HepG2 (cell line): ENCODE data around the gene NOL4L. TPM values are rescaled to one million over a fixed set of nuclear protein-coding genes. Genes with fewer than 3 reads are reported as not detected.

Experiments used
- BATF2 ChIP-seq: sonication (generic); formaldehyde crosslinking; IDR thresholded peaks from 2 replicates; pipeline ENCODE4 v1.8.0; 2022; ENCODE audit warnings: mild to moderate bottlenecking, missing genetic modification reagents, moderate library complexity
- CHCHD3 ChIP-seq: sonication (generic); formaldehyde crosslinking; IDR thresholded peaks from 2 replicates; pipeline ENCODE4 v1.8.0; 2022; ENCODE audit warnings: mild to moderate bottlenecking, missing genetic modification reagents, moderate library complexity
- CSRNP2 ChIP-seq: sonication (generic); formaldehyde crosslinking; conservative IDR thresholded peaks from 2 replicates; pipeline ENCODE4 v1.8.0; 2022; ENCODE audit warnings: low read depth, missing genetic modification reagents
- ELF3 ChIP-seq: IDR thresholded peaks from 2 replicates; pipeline ENCODE4 v1.6.1; 2016; ENCODE audit warnings: missing genetic modification reagents, missing compliant biosample characterization
- GFI1 ChIP-seq: sonication (generic); formaldehyde crosslinking; IDR thresholded peaks from 2 replicates; pipeline ENCODE4 v1.5.0; 2020; ENCODE audit warnings: missing genetic modification reagents, mild to moderate bottlenecking, borderline replicate concordance
- GLI4 ChIP-seq: sonication (generic); formaldehyde crosslinking; IDR thresholded peaks from 2 replicates; pipeline ENCODE4 v1.5.1; 2020; ENCODE audit warnings: missing genetic modification reagents, mild to moderate bottlenecking, moderate library complexity, borderline replicate concordance
- IRF2 ChIP-seq: IDR thresholded peaks from 2 replicates; pipeline ENCODE4 v1.6.1; 2018; ENCODE audit warnings: missing genetic modification reagents, missing compliant biosample characterization
- NBN ChIP-seq: fragments of 450-650 bp; conservative IDR thresholded peaks from 2 replicates; pipeline ENCODE4 v1.6.1; 2017
- NRL ChIP-seq: sonication (generic); formaldehyde crosslinking; IDR thresholded peaks from 2 replicates; pipeline ENCODE4 v1.5.0; 2020; ENCODE audit warnings: missing genetic modification reagents, mild to moderate bottlenecking, moderate library complexity, borderline replicate concordance
- RARG ChIP-seq: sonication (generic); formaldehyde crosslinking; IDR thresholded peaks from 2 replicates; pipeline ENCODE4 v1.4.0; 2020; ENCODE audit warnings: low read depth, mild to moderate bottlenecking, missing genetic modification reagents
- REPIN1 ChIP-seq: sonication (generic); formaldehyde crosslinking; IDR thresholded peaks from 2 replicates; pipeline ENCODE4 v1.8.0; 2022; ENCODE audit warnings: missing genetic modification reagents, low read depth, mild to moderate bottlenecking, borderline replicate concordance
- SOX6 ChIP-seq, 2 experiments: fragments of 450-650 bp in 1 of 2; sonication (generic) in 1 of 2; formaldehyde crosslinking in 1 of 2; IDR thresholded peaks; 2 replicates each; pipeline versions ENCODE4 v1.4.0 to v1.6.1; 2017 to 2020; ENCODE audit warnings: antibody characterized with exemption in 1 of 2, mild to moderate bottlenecking in 1 of 2, missing genetic modification reagents in 1 of 2
- SSRP1 ChIP-seq: IDR thresholded peaks from 2 replicates; pipeline ENCODE4 v1.6.1; 2016; ENCODE audit warnings: control low read depth
- YEATS4 ChIP-seq: sonication (generic); formaldehyde crosslinking; IDR thresholded peaks from 2 replicates; pipeline ENCODE4 v1.4.0; 2020; ENCODE audit warnings: missing genetic modification reagents, borderline replicate concordance
- ZFAT ChIP-seq: sonication (generic); formaldehyde crosslinking; conservative IDR thresholded peaks from 2 replicates; pipeline ENCODE4 v1.8.1; 2023; ENCODE audit warnings: missing genetic modification reagents, inconsistent platforms
- ZFP82 ChIP-seq: sonication (generic); formaldehyde crosslinking; IDR thresholded peaks from 2 replicates; pipeline ENCODE4 v1.5.1; 2020; ENCODE audit warnings: mild to moderate bottlenecking, missing genetic modification reagents, borderline replicate concordance
- ZNF343 ChIP-seq: sonication (generic); formaldehyde crosslinking; IDR thresholded peaks from 2 replicates; pipeline ENCODE4 v1.4.0; 2020; ENCODE audit warnings: mild to moderate bottlenecking, missing genetic modification reagents
- ZNF354B ChIP-seq: sonication (generic); formaldehyde crosslinking; IDR thresholded peaks from 2 replicates; pipeline ENCODE4 v1.8.0; 2022; ENCODE audit warnings: mild to moderate bottlenecking, missing genetic modification reagents
- ZNF672 ChIP-seq: sonication (generic); formaldehyde crosslinking; IDR thresholded peaks from 2 replicates; pipeline ENCODE4 v1.8.1; 2022; ENCODE audit warnings: missing genetic modification reagents
- polyA plus RNA-seq, 8 experiments: library from polyadenylated mRNA; depleted of rRNA in 3 of 8; stranded (reverse) in 7 of 8; unstranded in 1 of 8; fragments of >200 nt; fragmentation: Illumina TruSeq in 4 of 8; extraction: Trizol in 4 of 8; gene quantifications; 2 replicates each; pipeline versions ENCODE4 v1.2.1 to v1.2.3, GENCODE V29; 2011 to 2016; ENCODE audit warnings: low read depth in 4 of 8, missing spikeins in 1 of 8, mixed read lengths in 1 of 8; ENCODE audit not compliant: insufficient read depth in 1 of 8
- total RNA-seq, 5 experiments: library from RNA; depleted of rRNA; stranded (reverse); fragments of >200 nt; fragmentation: Illumina TruSeq; extraction: Trizol; gene quantifications; 2 replicates each; pipeline ENCODE4 v1.2.3, GENCODE V29; 2016; ENCODE audit warnings: low read depth in 1 of 5
- TF ChIP-seq, protein P1 (sequence below): sonication (generic); formaldehyde crosslinking; IDR thresholded peaks from 2 replicates; pipeline ENCODE4 v1.8.1; 2023; ENCODE audit warnings: mild to moderate bottlenecking, missing genetic modification reagents
- TF ChIP-seq, protein P2 (sequence below): sonication (generic); formaldehyde crosslinking; IDR thresholded peaks from 2 replicates; pipeline ENCODE4 v1.5.0; 2020; ENCODE audit warnings: missing genetic modification reagents
- TF ChIP-seq, protein P3 (sequence below), 2 experiments: fragments of 450-650 bp in 1 of 2; sonication (generic) in 1 of 2; formaldehyde crosslinking; IDR thresholded peaks; 2 replicates each; pipeline versions ENCODE4 v1.5.0 to v1.8.0; 2020 to 2022; ENCODE audit warnings: mild to moderate bottlenecking in 1 of 2, missing genetic modification reagents in 1 of 2
- TF ChIP-seq, protein P4 (sequence below): IDR thresholded peaks from 2 replicates; pipeline ENCODE4 v1.6.1; 2012; ENCODE audit warnings: low read depth, low read length, improper control_type of control experiment

The NOL4L gene
- total and polyA plus RNA-seq, 2 of the 13 experiments (the other 11 are each of a cell fraction or from before 2014, with no cell fraction given) = 16.6 to 35.4 TPM

GRCh38 chr20:32437391-32438074, 147.6 kb downstream of the NOL4L start (continued):
- TF ChIP-seq, protein P1, sequence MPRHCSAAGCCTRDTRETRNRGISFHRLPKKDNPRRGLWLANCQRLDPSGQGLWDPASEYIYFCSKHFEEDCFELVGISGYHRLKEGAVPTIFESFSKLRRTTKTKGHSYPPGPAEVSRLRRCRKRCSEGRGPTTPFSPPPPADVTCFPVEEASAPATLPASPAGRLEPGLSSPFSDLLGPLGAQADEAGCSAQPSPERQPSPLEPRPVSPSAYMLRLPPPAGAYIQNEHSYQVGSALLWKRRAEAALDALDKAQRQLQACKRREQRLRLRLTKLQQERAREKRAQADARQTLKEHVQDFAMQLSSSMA (CRISPR knock-in tag) = no peak
- TF ChIP-seq ELF3 (CRISPR knock-in tag) = no peak
- TF ChIP-seq REPIN1 = no peak
- no peak for TF ChIP-seq GFI1
- TF ChIP-seq, protein P2, sequence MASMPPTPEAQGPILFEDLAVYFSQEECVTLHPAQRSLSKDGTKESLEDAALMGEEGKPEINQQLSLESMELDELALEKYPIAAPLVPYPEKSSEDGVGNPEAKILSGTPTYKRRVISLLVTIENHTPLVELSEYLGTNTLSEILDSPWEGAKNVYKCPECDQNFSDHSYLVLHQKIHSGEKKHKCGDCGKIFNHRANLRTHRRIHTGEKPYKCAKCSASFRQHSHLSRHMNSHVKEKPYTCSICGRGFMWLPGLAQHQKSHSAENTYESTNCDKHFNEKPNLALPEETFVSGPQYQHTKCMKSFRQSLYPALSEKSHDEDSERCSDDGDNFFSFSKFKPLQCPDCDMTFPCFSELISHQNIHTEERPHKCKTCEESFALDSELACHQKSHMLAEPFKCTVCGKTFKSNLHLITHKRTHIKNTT (CRISPR knock-in tag) = no peak
- TF ChIP-seq ZNF672 (CRISPR knock-in tag) = no peak
- no peak for TF ChIP-seq ZFAT (CRISPR knock-in tag)
- TF ChIP-seq, protein P3, sequence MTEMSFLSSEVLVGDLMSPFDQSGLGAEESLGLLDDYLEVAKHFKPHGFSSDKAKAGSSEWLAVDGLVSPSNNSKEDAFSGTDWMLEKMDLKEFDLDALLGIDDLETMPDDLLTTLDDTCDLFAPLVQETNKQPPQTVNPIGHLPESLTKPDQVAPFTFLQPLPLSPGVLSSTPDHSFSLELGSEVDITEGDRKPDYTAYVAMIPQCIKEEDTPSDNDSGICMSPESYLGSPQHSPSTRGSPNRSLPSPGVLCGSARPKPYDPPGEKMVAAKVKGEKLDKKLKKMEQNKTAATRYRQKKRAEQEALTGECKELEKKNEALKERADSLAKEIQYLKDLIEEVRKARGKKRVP (CRISPR knock-in tag; IDR thresholded peaks at IDR 0.05) = peak in 1 of 2 experiments; percentile 83; a peak in 2 of 4 replicates
- no peak for TF ChIP-seq RARG (CRISPR knock-in tag)
- TF ChIP-seq GLI4 (CRISPR knock-in tag) = no peak
- peak; percentile 60; the same call in 1 of the 2 replicates for TF ChIP-seq CHCHD3 (CRISPR knock-in tag)
- TF ChIP-seq ZFP82 (CRISPR knock-in tag) = no peak
- no peak for TF ChIP-seq ZNF354B (CRISPR knock-in tag)
- TF ChIP-seq BATF2 = no peak
- TF ChIP-seq SOX6 (IDR thresholded peaks at IDR 0.05) = no peak
- TF ChIP-seq SOX6 (CRISPR knock-in tag; IDR thresholded peaks at IDR 0.05) = peak; percentile 59
- TF ChIP-seq YEATS4 (CRISPR knock-in tag) = no peak
- TF ChIP-seq, protein P4, sequence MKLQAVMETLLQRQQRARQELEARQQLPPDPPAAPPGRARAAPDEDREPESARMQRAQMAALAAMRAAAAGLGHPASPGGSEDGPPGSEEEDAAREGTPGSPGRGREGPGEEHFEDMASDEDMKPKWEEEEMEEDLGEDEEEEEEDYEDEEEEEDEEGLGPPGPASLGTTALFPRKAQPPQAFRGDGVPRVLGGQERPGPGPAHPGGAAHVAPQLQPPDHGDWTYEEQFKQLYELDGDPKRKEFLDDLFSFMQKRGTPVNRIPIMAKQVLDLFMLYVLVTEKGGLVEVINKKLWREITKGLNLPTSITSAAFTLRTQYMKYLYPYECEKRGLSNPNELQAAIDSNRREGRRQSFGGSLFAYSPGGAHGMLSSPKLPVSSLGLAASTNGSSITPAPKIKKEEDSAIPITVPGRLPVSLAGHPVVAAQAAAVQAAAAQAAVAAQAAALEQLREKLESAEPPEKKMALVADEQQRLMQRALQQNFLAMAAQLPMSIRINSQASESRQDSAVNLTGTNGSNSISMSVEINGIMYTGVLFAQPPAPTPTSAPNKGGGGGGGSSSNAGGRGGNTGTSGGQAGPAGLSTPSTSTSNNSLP = no peak
- peak; percentile 40; the same call in 1 of the 2 replicates for TF ChIP-seq NRL (CRISPR knock-in tag)
- TF ChIP-seq CSRNP2 (CRISPR knock-in tag) = no peak
- no peak for TF ChIP-seq NBN
- TF ChIP-seq IRF2 = 0 out of 2 replicates have a peak, but pooled peaks have one; percentile 36
- TF ChIP-seq ZNF343 = no peak
- no peak for TF ChIP-seq SSRP1
